Superior temporal gyrus (tissue), 1 donor: Measurements from ENCODE around the gene LUZP2.

ENCODE experiments used
- DNase-seq: peaks from one replicate; pipeline ENCODE4 v3.0.0-alpha.2; 2016; ENCODE audit errors: extremely low spot score

LUZP2 gene

GRCh38 chr11:24716403-24716802 lies 219.6 kb downstream of the LUZP2 start:
- DNase-seq: no peak

- DNase-seq: no peak
Observed at GRCh38 chr11:24723231-24723630, 226.4 kb downstream of the LUZP2 start.

- no peak for DNase-seq
Observed at GRCh38 chr11:24731554-24731953, 234.7 kb downstream of the LUZP2 start.

GRCh38 chr11:24734742-24735237 lies 237.9 kb downstream of the LUZP2 start:
- DNase-seq: no peak

- DNase-seq: no peak
Observed at GRCh38 chr11:24738972-24739371, 242.1 kb downstream of the LUZP2 start.

GRCh38 chr11:24739637-24740036 lies 242.8 kb downstream of the LUZP2 start:
- DNase-seq: no peak

- no peak for DNase-seq
Observed at GRCh38 chr11:24747275-24748251, 250.7 kb downstream of the LUZP2 start.

GRCh38 chr11:24748261-24748660 lies 251.4 kb downstream of the LUZP2 start:
- no peak for DNase-seq

- DNase-seq: no peak
Observed at GRCh38 chr11:24754406-24754805, 257.6 kb downstream of the LUZP2 start.

GRCh38 chr11:24755260-24755839 lies 258.5 kb downstream of the LUZP2 start:
- DNase-seq: no peak

GRCh38 chr11:24759742-24760141 lies 262.9 kb downstream of the LUZP2 start:
- no peak for DNase-seq

GRCh38 chr11:24760681-24761080 lies 263.8 kb downstream of the LUZP2 start:
- DNase-seq: no peak

GRCh38 chr11:24762076-24762475 lies 265.2 kb downstream of the LUZP2 start:
- DNase-seq: no peak

- no peak for DNase-seq
Observed at GRCh38 chr11:24767411-24767810, 270.6 kb downstream of the LUZP2 start.

GRCh38 chr11:24773322-24773721 lies 276.5 kb downstream of the LUZP2 start:
- no peak for DNase-seq

- no peak for DNase-seq
Observed at GRCh38 chr11:24779791-24780190, 282.9 kb downstream of the LUZP2 start.

GRCh38 chr11:24781288-24781687 lies 284.4 kb downstream of the LUZP2 start:
- DNase-seq: no peak

GRCh38 chr11:24793479-24793878 lies 296.6 kb downstream of the LUZP2 start:
- DNase-seq: no peak

GRCh38 chr11:24794064-24794463 lies 297.2 kb downstream of the LUZP2 start:
- DNase-seq: no peak

GRCh38 chr11:24805671-24806070 lies 308.8 kb downstream of the LUZP2 start:
- DNase-seq: no peak

- DNase-seq: no peak
Observed at GRCh38 chr11:24808173-24808572, 311.3 kb downstream of the LUZP2 start.

GRCh38 chr11:24819006-24819405 lies 322.2 kb downstream of the LUZP2 start:
- no peak for DNase-seq

GRCh38 chr11:24819863-24820434 lies 323.1 kb downstream of the LUZP2 start:
- no peak for DNase-seq
